Measurements from ENCODE around the gene JAK1.

The JAK1 gene

DNA sequence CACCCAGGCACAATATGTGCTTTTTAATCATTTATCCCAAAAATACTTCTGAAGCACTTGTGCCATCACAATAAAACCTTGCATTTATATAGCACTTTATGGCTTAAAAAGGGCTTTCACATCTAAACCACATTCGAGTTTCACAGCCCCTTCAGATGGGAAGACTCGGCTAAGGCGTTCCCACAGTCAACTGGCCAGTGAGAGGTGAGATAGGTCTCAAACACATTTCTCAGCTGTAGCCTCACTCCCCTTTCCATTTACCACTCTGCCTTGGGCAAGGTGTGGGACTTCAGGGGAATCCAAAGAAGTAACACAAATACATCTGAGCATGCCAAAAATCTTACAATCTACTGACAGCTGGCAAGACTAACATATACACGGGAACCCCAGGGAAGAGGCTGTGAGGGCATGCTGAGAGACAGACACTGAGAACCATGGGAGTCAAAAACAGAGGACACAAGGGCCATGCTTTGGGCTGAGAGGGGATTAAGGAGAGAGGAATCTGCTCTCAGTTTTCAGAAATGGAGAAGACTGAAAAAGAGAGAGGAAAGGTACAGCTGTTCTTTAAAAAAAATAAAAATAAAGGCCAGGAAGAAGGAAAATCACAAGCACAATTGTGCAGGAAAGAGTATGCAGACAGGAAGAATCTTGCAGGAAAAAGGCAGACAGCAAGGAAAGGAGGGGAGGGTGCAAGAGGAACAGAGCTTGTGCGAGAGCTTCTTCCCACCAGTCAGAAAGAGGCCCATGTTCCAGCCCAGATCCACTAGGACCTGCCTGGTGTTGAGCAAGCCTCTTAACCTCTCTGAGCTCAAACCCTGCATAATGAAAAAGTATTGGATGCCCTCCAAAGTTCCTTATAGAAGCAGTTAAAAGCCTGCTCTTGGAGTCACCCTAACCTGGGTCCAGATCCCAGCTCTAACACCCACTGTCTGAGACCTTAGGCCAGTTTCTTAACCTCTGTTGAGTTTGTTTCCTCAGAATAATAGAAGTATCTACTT lies 73.5 kb downstream of the JAK1 start:
- DNase-seq (ENCODE audit: low read depth), result no peak

DNA sequence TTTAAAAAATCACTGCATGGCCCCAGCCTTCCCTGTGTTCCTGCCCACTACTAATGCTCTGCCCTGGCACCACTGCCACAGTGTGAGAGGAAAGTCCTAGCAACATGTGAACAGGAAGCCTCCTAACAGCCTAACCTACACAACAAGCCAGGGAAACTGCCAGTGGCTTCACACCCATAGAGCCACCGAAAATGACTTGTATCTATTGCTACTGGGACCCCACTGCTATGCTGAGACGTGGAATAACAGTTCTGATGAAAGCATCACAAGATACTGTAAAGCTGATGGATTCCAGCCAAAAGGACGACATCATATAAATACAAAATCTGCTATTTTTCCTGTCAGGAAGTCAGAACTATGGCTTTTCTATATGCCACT lies 74.9 kb downstream of the JAK1 start:
- no peak for DNase-seq (ENCODE audit: low read depth)

DNA sequence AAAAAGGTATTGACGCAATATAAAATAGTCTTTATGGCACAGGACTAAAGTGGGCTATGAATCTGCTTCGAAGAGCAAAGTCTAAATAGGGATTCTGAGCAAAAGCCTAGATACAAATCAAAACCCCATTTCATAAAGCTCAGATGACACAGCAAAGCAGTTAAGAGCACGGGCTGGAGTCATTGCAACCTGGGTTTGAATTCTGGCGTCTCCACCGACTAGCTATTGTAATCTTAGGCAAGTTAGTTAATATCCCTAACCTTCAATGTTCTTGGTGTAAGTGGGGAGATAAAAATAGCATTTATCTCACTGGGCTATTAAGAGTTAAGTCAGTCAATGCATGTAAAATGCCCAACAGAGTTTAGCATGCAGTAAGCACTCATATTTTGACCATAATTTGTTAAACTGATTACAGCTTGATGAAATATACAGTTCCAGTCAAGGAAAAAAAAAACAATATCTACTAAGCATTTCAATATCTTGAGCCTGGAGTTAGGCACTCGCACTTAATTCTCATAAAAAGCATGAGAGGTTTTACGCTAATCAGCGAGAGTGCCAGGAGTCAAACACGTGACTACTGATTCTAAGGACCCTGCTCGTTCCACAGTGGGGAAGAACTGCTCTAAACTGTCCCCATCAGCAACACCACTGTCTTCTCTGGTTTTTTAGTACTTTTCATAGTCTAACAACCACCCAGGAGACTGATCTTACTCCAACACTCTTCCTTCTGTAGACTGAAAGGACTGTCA lies 75.5 kb downstream of the JAK1 start:
- no peak for DNase-seq (ENCODE audit: low read depth)

DNA sequence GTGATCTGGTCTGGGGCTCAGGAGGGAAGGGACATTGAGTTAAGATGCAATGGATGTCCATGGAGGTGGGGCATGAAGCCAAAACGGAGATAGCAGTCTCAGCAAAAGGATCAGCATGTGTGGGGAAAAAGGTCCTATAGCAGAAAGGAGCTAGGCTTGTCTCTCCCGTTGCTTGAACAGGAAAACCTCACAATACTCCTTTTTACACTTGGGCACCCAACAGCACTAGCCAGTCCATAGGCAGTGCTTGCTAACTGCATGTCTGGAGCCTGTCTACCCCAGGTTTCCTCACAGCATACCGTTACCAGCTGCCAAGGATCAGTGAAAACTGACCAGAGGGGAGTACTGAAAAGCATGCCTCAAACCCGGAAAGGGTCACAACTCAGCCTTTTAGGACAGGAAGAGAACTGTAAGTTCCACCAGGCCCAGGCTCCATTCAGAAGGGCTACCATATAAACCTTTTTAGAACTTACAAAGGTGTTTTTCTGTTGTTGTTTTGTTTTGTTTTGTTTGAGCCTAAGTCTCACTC lies 78.6 kb downstream of the JAK1 start:
- no peak for DNase-seq (ENCODE audit: low read depth)

DNA sequence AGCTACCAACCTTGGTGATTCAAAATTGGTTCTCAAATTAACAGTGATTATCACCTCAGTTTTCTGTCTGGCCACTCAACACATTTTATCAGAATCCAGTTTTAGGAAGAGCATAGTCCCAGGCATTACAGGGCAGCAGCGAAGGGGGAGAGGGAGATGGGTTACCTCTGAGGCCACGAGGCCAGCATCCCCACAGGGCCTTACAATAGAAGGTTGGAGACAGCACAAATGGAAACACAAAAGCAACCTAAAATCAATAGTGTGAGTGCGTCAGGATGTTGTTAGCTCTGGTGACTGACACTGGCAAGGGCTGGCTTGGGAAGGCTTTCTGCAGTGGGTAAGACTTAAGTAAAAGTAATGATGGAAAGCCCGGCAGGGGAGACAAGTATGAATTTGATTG lies 79.5 kb downstream of the JAK1 start:
- no peak for DNase-seq (ENCODE audit: low read depth)

DNA sequence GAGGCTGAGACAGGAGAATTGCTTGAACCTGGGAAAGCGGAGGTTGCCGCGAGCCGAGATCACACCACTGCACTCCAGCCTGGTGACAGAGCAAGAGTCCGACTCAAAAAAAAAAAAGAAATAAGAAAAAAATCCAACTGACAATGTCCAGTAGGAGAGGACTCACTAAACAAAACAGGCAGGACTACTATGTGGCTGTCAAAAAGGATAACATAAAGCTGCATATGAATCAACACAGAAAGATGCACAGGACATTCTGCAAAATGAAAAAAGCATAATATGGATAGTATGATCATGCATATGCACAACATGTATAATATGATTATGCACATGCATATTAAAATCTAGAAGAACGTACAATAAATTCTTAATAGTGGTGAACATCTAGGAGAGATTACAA lies 80.7 kb downstream of the JAK1 start:
- no peak for DNase-seq (ENCODE audit: low read depth)

DNA sequence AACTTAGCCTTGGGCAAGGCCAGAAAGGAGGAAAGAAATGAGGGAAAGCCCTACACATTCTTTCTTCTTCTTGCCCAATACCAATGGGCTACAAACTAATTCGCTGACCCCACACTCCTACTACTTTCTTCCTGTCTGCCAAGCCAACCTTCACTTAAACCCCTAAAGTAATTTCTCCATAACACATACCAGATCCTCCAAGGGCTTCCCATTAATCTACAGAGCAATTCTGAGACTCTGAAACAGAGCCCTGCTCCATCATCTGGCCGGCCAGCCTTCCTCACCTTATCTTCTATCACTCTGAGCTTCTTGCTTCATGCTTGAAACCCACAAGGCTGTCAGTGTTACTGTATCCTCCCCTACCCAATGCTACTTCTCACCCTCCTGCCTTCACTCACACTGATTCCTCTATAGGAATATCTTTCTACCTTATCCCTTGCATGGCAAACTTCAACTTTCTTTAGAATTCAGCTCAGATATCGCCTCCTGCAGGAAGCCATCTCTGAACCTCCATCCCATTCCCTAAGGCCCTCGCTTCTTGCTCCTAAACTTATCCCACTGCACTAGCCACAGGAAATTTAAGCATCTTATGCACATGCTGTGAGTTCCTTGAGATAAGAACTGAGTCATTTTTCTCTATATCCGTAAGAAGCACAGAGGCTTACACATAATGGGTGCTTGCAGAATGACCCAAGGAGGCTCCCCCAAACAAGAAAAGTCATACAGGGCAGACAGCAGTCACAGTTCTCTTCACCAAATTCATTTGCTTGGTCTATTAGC lies 81.9 kb downstream of the JAK1 start:
- peak; percentile 40 for DNase-seq (ENCODE audit: low read depth)

DNA sequence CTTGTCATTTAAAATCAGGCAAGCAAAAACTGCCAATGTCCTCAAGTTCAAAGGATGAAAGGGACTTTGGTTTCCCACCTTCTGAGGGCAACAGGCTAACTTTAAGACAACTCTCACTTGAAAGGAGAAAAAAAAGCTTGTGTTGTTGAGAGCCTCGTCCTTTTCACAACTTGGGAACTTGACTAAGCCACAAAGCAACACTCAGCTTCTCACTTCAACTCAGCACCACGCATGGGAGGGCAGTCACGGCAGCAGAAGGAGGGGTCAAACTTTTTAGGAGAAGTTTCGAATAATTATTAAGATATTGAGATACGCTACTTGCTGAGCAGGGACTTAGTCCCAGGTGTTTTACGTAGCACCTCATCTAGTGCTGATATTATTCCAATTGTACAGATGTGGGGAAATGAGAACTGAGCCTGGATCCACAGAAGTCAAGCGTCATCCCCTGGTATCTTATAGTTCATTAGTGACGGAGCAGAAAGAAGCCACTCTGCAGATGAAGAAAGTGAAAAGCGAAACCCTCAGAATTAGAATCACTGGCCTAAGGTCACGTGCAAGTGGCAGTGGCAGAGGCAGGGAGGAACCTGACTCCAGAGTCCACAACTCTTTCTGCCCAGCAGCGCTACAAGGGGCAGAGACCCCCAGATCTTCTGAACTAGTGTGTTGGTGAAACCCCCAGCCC lies 83.6 kb downstream of the JAK1 start:
- no peak for DNase-seq (ENCODE audit: low read depth)

DNA sequence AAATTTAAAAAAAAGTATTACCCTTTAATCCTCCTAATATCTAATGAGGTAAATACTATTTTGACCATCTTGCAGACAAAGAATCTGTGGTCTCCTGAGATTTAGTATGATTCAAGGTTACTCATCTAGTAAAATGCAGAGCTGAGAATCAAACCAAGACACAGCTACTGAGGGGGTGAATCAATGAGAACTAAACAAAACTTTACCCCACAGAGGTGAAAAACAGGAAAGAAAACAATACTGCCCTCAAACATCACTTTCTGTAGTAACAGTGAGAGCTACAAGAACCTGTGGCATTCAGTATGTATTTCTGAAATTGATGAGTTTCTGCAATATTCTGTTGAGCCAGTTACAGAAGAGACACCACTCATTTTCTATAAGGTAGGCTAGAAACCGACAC lies 85.1 kb downstream of the JAK1 start:
- no peak for DNase-seq (ENCODE audit: low read depth)

DNA sequence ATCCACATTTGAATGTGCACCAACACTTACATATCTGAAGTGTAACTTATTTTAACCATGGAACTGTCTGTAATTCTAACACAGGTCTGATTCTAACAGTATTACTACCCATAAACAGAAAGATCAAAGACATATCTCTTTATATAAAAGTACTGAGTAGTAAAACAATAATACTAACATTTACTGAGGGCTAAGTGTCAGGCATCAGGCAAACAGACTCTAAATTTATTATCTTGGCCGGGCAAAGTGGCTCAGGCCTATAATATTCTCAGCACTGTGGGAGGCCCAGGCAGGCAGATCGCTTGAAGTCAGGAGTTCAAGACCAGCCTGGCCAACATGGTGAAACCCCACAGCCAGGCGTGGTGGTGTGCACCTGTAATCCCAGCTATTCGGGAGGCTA lies 85.9 kb downstream of the JAK1 start:
- DNase-seq (ENCODE audit: low read depth), result no peak

DNA sequence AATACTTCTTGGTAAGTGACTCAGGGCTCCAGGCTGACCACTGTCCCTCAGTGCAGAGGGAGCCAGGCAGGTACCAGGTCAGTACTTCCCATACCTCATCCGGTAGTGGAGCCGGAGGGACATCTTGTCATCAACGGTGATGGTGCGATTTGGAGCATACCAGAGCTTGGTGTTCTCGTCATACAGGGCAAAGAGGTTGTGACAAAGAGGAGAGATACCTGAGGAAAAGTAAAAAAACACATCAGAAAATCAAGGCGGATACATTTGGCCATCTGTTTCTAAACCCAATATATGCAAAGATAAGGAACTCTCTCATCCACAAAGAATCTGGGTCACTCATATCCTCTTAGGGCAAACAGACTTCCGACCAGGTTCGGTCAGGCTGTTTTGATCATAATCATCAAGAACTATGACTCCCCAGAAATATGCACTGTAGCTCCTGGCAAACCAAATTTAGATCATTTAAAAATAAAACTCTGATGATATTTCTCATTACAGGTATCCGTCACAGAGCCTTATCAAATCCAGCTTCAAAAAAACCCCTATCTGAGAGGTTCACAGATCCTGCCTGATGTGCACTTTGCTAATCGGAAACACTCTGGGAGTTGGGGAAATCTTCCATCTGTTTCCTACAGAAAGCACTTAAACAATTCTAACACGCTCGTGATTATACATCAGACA lies 87.3 kb downstream of the JAK1 start:
- peak; percentile 55 for DNase-seq (ENCODE audit: low read depth)

DNA sequence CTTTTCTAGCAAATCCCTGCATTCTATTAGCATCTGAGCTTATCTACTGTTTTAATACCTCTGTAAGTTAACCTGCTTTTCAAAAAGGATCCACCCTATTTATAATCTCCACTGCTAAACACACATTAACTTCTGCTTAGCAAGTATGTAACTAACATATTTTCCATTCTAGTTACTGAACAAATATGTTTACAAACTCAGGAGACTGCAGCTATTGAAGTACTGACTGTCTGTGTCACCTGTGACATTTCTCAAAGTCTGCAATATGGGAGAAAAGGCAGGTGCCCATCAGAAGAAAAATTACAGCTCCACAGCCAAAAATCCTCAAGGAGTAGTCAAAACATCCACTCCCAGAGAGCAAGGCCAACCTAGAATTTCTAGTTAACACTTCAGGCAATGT lies 88.3 kb downstream of the JAK1 start:
- DNase-seq (ENCODE audit: low read depth), result no peak

DNA sequence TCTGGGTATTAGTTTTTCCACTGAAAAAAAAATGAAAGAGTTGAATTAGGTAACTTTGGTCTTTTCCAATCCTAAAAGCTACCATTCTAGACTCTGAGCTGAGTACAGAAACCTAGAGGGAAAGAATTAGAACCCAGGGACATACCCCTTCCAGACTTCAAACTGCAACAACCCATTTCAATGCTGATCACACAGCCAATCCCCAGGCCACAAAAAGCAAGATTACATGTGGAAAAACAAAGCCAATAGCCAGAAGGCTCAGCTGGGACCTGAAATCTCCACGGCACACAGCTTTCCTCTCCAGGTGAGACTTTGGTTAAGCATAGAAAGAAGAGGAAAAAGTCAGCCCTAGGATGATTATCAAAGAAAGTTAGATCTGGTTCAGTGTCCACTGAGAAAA lies 88.8 kb downstream of the JAK1 start:
- no peak for DNase-seq (ENCODE audit: low read depth)

DNA sequence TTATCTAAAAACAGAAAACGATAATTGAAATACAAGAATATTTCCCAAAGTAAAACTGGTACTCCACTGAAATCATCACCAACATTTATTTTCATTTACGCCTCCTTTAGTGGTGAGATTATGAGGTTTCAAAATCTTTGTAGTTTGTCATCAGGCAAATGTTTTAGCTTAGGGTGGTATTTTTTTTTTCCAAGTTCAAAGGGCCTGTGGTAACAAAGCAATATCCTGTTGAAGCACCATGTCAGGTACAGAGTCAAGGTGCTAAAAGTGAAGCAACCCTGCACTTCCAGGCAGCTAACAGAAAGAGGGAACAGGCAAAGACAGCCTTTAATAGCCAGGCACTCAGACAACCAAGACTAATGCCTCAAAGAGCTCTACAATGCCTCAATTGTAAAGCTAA lies 89.2 kb downstream of the JAK1 start:
- DNase-seq (ENCODE audit: low read depth), result no peak

DNA sequence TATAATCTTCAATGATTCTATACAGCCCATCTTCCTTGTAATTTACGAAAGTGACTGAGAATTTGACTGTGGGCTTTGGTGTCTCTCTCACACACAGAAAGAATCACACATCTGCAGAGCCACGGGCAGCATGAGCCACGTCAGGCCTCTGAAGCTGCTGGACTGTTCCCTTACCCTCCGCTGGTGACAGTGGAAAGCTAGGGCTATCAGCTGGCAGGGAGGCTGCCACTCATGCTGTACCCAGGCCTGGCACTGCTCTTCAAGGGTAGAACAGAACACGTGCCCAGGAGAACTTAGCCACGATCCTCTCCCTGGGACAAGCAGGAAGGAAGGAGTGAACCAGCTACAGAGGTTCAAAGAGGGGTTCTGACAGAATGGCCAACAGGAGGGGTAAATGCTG lies 90.7 kb downstream of the JAK1 start:
- no peak for DNase-seq (ENCODE audit: low read depth)

DNA sequence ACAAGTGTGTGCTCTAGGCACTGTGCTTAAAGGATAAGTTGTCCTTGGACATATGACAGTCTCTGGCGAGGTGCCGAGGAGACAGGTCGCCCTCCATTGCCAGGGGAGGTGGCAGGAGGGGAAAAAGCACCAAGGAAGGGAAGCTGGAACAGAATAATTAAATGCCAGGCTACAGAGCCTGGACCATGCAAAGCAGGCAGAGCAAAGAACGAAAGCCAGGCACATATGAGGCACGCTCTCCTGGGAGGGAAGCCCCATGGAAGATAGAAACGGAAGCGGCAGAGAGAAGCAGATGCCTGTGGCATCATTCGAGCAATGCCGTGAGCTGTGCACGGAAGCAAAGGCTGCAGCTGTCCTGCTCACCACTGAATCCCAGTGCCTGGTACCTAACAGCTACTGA lies 91.2 kb downstream of the JAK1 start:
- DNase-seq (ENCODE audit: low read depth), result no peak

DNA sequence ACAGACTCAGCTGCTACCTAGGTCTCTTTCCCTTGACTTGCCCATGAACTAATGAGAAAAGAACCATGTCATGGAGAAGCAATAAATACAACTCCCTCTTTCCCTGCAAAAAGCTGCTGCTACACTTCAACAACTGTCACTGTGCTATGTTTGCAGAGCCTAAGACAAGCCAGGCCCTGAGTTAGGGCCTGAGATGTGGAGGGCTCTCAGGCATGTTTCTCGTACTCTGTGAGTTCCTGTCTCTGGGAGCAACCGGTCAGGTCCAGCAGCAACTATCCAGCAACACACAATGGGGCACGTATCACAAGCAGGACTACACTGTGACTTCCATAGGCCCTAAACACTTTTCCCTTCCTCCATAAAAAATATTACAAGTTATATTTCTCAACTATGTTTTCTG lies 91.7 kb downstream of the JAK1 start:
- DNase-seq (ENCODE audit: low read depth), result no peak

DNA sequence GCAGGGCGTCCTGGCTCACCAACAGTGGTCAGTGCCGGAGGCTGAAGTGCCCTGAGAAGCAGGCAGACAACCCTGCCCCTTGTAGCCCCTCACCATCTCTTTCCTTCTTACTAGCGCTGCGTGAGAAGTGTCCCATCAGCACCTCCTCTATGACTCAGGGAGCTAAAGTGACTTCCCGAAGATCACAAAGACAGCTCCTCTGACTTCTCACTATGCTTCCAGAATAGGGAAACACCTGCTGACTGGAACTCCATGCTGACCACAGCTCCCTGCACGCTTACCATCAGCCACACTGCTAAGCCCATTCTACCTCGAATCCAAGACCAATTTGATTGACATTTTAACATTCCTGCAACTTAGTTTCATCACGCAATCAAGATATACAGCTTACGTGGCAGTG lies 92.8 kb downstream of the JAK1 start:
- no peak for DNase-seq (ENCODE audit: low read depth)

DNA sequence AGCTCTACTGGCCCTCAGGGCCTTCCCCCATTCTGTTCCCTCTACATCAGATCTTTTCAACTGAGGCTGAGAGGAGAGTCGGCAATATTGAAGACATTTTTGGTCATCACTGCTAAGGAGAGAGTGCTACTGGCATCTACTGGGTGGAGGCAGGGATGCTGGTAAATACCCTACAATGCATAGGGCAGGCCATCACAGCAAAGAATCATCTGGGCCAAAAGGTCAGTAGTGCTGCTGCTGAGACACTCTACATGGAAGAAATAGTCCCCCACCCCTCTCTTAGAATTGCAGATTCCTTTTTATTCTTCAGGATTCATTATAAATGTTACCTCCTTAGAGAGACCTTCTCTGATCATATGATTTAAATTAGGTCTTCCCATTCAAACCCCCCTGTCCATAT lies 94.3 kb downstream of the JAK1 start:
- DNase-seq (ENCODE audit: low read depth), result no peak

DNA sequence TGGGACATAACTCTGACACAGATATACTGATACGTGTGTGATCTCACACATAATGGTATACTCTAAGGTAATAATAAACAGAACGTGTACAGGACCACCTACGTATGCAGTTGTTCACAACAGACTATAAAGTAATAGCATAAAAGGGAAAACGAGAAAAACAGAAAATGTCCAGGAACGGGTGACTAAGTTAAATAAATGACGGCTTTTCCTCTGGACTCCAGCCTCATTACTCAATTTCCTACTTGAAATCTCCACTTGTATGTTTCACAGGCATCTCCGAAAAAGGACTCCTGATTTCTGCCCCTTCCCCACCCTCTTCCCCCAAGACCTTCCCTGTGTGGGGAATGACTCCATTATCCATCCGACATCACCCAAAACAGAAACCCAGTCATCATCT lies 95.1 kb downstream of the JAK1 start:
- DNase-seq (ENCODE audit: low read depth), result no peak

DNA sequence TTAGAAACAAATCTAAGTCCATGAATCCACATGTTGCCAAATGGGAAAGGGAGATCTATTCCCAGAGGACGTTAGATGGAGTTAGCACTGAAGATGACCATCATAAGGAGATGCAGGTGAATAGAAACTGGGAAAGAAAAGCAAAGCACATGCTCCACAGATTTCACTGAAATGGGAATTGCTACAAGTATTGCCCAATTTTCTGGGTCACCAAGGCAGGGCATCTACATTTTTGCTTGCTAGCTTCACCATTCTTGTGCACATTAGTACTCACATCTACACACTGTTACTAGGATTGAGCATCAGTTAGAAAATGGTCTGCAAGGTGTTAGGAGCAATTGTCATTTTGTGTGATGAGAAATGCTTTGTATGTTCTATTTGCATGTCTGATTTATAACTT lies 99.1 kb downstream of the JAK1 start:
- DNase-seq (ENCODE audit: low read depth), result no peak

Data from non-pigmented ciliary epithelial cell (primary cell).